ENCODE measurements around the gene RASL12.
"Not testable (repeated sequence)": the region's sequence is repeated elsewhere in the genome, so short reads cannot be mapped to it uniquely, and the experiment has no call there.

The RASL12 gene

GRCh38 chr15:65048241-65048640, 19.6 kb downstream of the RASL12 start:
- TF ChIP-seq CTCF (IDR thresholded peaks at IDR 0.05; ENCODE audit: low read depth, low read length): no peak
- no peak for TF ChIP-seq MAX (IDR thresholded peaks at IDR 0.05; ENCODE audit: low read depth, low read length)
- TF ChIP-seq POLR2A (IDR thresholded peaks at IDR 0.05; ENCODE audit: extremely low read depth, insufficient read length): no peak
- TF ChIP-seq MYC (IDR thresholded peaks at IDR 0.05; ENCODE audit: low read depth, low read length): no peak
- DNase-seq (ENCODE audit: low read depth): no peak
- no peak overlapping the region for H3K4me3 ChIP-seq (ENCODE audit: low read depth, low read length)

DNA sequence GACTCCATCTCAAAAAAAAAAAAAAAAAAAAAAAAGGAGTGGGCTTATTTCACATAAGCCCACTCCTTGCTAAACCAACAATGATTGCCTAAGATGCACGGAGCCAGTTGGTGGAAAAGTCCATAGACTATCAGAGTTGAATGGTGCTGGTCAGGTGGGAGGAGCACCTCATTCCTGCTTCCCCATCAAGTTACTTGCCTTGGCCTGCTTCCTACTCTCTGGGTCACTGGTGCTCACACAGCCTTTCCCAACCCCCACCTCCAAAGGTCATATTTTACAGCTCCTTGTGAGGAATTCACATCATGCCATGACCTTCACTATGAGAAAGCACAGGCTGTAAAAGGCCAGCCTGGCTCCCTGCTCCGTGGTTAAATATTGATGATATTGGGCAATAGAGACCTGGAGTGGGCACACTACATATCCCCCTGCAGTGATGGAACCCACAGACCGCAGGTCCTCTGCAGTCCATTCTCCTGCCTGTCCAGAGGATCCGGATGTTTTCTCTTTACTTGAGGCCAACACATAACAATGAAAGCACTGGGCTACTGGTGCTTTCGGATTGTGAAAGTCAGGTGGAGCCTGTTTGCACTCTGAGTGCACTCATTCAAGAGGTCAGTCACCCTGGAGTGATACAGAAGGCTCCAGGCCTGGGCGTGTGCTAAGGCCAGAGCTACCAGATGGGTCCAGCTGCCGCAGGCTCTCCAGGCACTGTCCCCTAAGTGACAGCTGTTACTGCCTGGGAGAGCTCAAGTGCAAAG, 22.9 kb downstream of the RASL12 start, which contains the start of gene SLC51B:
Gene SLC51B, plus strand, starts transcription at position 664 of the 758 bp plus-strand sequence. CDS start 4,618 bp downstream, outside the sequence.
- DNase-seq (ENCODE audit: low read depth): no peak
- TF ChIP-seq POLR2A (IDR thresholded peaks at IDR 0.05; ENCODE audit: extremely low read depth, insufficient read length) (no peak), CTCF (IDR thresholded peaks at IDR 0.05; ENCODE audit: low read depth, low read length) (no peak), MAX (IDR thresholded peaks at IDR 0.05; ENCODE audit: low read depth, low read length) (no peak), MYC (IDR thresholded peaks at IDR 0.05; ENCODE audit: low read depth, low read length) (no peak)
- no peak within 1 kb of the TSS for H3K4me3 ChIP-seq (ENCODE audit: low read depth, low read length)

DNA sequence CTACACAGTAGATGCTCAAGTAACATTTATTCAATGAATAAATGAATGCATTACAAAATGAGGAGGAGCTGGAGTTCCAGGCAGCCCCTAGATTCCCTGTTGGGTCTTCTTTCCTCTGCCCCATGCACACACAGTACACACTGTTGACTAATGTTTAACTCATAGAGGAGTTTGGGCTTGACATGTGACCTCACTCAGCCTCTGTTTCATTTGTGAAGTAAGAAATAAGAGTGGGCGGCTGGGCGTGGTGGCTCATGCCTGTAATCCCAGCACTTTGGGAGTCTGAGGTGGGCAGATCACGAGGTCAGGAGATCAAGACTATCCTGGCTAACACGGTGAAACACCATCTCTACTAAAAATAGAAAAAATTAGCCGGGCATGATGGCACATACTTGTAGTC, 23.6 kb downstream of the RASL12 start:
- not testable (repeated sequence) for H3K4me3 ChIP-seq (ENCODE audit: low read depth, low read length); DNase-seq (ENCODE audit: low read depth)

DNA sequence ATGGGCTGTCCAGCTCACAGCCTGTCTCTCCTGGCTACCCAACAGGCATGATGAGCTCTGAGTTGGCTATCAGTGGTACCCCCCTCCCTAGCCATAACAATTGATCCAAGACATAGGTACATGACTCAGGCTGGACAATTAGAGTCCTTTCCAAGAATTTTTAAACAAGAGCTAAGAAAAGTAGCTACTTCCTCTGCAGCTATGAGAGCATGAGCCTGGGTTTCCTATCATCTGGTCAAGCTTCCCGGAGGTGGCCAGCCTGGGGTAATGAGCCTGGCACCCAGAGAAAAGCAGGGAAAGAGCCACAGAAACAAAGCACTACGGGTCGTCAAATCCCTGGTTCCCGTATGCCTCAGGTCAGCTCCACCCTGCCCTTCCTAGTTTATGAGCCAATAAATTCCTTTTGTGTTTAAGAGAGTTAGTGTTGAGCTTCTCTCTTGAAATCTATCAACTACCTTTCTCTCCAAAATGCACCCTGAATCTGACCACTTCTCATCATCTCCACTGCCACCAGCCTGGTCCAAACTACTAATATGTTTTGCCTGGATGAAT, 24.9 kb downstream of the RASL12 start:
- H3K4me3 ChIP-seq (ENCODE audit: low read depth, low read length): no peak overlapping the region
- TF ChIP-seq MYC (IDR thresholded peaks at IDR 0.05; ENCODE audit: low read depth, low read length) (no peak), CTCF (IDR thresholded peaks at IDR 0.05; ENCODE audit: low read depth, low read length) (no peak), MAX (IDR thresholded peaks at IDR 0.05; ENCODE audit: low read depth, low read length) (no peak), POLR2A (IDR thresholded peaks at IDR 0.05; ENCODE audit: extremely low read depth, insufficient read length) (no peak)
- DNase-seq (ENCODE audit: low read depth): no peak

GRCh38 chr15:65041787-65042186, 26.0 kb downstream of the RASL12 start:
- DNase-seq (ENCODE audit: low read depth): no peak
- H3K4me3 ChIP-seq (ENCODE audit: low read depth, low read length): no peak overlapping the region
- no peak for TF ChIP-seq MYC (IDR thresholded peaks at IDR 0.05; ENCODE audit: low read depth, low read length)
- TF ChIP-seq MAX (IDR thresholded peaks at IDR 0.05; ENCODE audit: low read depth, low read length): no peak
- no peak for TF ChIP-seq CTCF (IDR thresholded peaks at IDR 0.05; ENCODE audit: low read depth, low read length)
- TF ChIP-seq POLR2A (IDR thresholded peaks at IDR 0.05; ENCODE audit: extremely low read depth, insufficient read length): no peak

GRCh38 chr15:65040461-65040860, 27.3 kb downstream of the RASL12 start:
- TF ChIP-seq POLR2A (IDR thresholded peaks at IDR 0.05; ENCODE audit: extremely low read depth, insufficient read length) (no peak), MYC (IDR thresholded peaks at IDR 0.05; ENCODE audit: low read depth, low read length) (no peak), MAX (IDR thresholded peaks at IDR 0.05; ENCODE audit: low read depth, low read length) (no peak), CTCF (IDR thresholded peaks at IDR 0.05; ENCODE audit: low read depth, low read length) (no peak)
- no peak overlapping the region for H3K4me3 ChIP-seq (ENCODE audit: low read depth, low read length)
- DNase-seq (ENCODE audit: low read depth): no peak

All from NB4 (cell line).